HEK293 (cell line): ENCODE measurements around the gene PARD3.
A peak's percentile ranks its signal among the peaks of the same experiment; 100 is the strongest.

Source experiments
- CTCF ChIA-PET: fragments of 350-600 bp; formaldehyde crosslinking; extraction: SDS; loops from one replicate; lab custom pipeline; 2021; ENCODE audit warnings: antibody characterized with exemption; lab: Yijun Ruan, JAX
- POLR2A ChIA-PET: fragments of 300-600 bp; formaldehyde crosslinking; extraction: SDS; loops from one replicate; lab custom pipeline; 2020; ENCODE audit warnings: antibody characterized with exemption, inconsistent platforms; lab: Yijun Ruan, JAX
- H3K27ac ChIP-seq: fragments of 200-500 bp; sonication (Bioruptor generic); 2 replicates; pipeline ENCODE4 v1.5.1; 2014; ENCODE audit warnings: low read depth, low read length, control low read depth, inconsistent platforms; ENCODE audit errors: extremely low read depth
- H3K36me3 ChIP-seq, 2 experiments: fragments of 200-500 bp in 1 of 2; sonication (Bioruptor generic) in 1 of 2; 1 replicate in 1 of 2; 2 replicates in 1 of 2; pipeline ENCODE4 v1.5.1; 2014 to 2017; ENCODE audit warnings: inconsistent platforms in 2 of 2, low read length in 2 of 2; ENCODE audit not compliant: control insufficient read depth in 2 of 2, insufficient read depth in 1 of 2
- H3K4me1 ChIP-seq: fragments of 200-500 bp; sonication (Bioruptor generic); 2 replicates; pipeline ENCODE4 v1.5.1; 2014; ENCODE audit warnings: mild to moderate bottlenecking, low read length, inconsistent platforms; ENCODE audit not compliant: control insufficient read depth, insufficient read depth
- H3K4me3 ChIP-seq: 2 replicates; pipeline ENCODE4 v1.5.1; 2011; ENCODE audit warnings: low read depth, mild to moderate bottlenecking, control low read depth, low read length, moderate library complexity
- H3K9me3 ChIP-seq: fragments of 200-500 bp; sonication (Bioruptor generic); 2 replicates; pipeline ENCODE4 v1.5.1; 2014; ENCODE audit warnings: low read depth, low read length, inconsistent platforms; ENCODE audit not compliant: control insufficient read depth, insufficient read depth
- EGR2 ChIP-seq: fragments of 450-650 bp; formaldehyde crosslinking; IDR thresholded peaks from 2 replicates; pipeline ENCODE4 v1.5.1; 2016; ENCODE audit warnings: low read depth, missing biosample characterization, missing genetic modification characterization
- GLIS1 ChIP-seq: fragments of 450-650 bp; formaldehyde crosslinking; IDR thresholded peaks from 2 replicates; pipeline ENCODE4 v1.5.1; 2016; ENCODE audit warnings: missing biosample characterization, missing genetic modification characterization
- GLIS2 ChIP-seq: fragments of 450-650 bp; formaldehyde crosslinking; IDR thresholded peaks from 2 replicates; pipeline ENCODE4 v1.5.1; 2016; ENCODE audit warnings: missing biosample characterization, missing genetic modification characterization
- KLF1 ChIP-seq: fragments of 450-650 bp; formaldehyde crosslinking; IDR thresholded peaks from 2 replicates; pipeline ENCODE4 v1.5.1; 2016; ENCODE audit warnings: missing biosample characterization, missing genetic modification characterization
- MEIS1 ChIP-seq: sonication (generic); formaldehyde crosslinking; IDR thresholded peaks from 2 replicates; pipeline ENCODE4 v1.8.1; 2022; ENCODE audit warnings: missing genetic modification reagents, mild to moderate bottlenecking, borderline replicate concordance
- REPIN1 ChIP-seq: fragments of 450-650 bp; formaldehyde crosslinking; IDR thresholded peaks from 2 replicates; pipeline ENCODE4 v1.5.1; 2017; ENCODE audit warnings: missing biosample characterization, missing genetic modification characterization, low read depth
- ZBTB7A ChIP-seq: fragments of 450-650 bp; formaldehyde crosslinking; IDR thresholded peaks from 2 replicates; pipeline ENCODE4 v1.5.1; 2016; ENCODE audit warnings: low read depth, missing biosample characterization, missing genetic modification characterization
- ZFHX2 ChIP-seq: fragments of 450-650 bp; formaldehyde crosslinking; conservative IDR thresholded peaks from 2 replicates; pipeline ENCODE4 v1.5.1; 2016; ENCODE audit warnings: missing biosample characterization, missing genetic modification characterization
- ZFP69B ChIP-seq: fragments of 450-650 bp; formaldehyde crosslinking; IDR thresholded peaks from 2 replicates; pipeline ENCODE4 v1.5.1; 2016; ENCODE audit warnings: missing biosample characterization, missing genetic modification characterization
- ZIC2 ChIP-seq: fragments of 450-650 bp; formaldehyde crosslinking; IDR thresholded peaks from 2 replicates; pipeline ENCODE4 v1.5.1; 2016; ENCODE audit warnings: missing biosample characterization, missing genetic modification characterization
- ZNF169 ChIP-seq: fragments of 450-650 bp; formaldehyde crosslinking; IDR thresholded peaks from 2 replicates; pipeline ENCODE4 v1.5.1; 2016; ENCODE audit warnings: missing biosample characterization, missing genetic modification characterization
- ZNF175 ChIP-seq: fragments of 450-650 bp; formaldehyde crosslinking; IDR thresholded peaks from 2 replicates; pipeline ENCODE4 v1.5.1; 2016; ENCODE audit warnings: missing biosample characterization, missing genetic modification characterization
- ZNF214 ChIP-seq: fragments of 450-650 bp; formaldehyde crosslinking; IDR thresholded peaks from 2 replicates; pipeline ENCODE4 v1.5.1; 2017; ENCODE audit warnings: missing biosample characterization, mild to moderate bottlenecking, missing genetic modification characterization, borderline replicate concordance
- ZNF341 ChIP-seq: fragments of 450-650 bp; formaldehyde crosslinking; IDR thresholded peaks from 2 replicates; pipeline ENCODE4; 2016; ENCODE audit warnings: low read depth, missing biosample characterization, missing genetic modification characterization
- ZNF350 ChIP-seq: fragments of 450-650 bp; formaldehyde crosslinking; IDR thresholded peaks from 2 replicates; pipeline ENCODE4 v1.5.0; 2017; ENCODE audit warnings: missing biosample characterization, mild to moderate bottlenecking, missing genetic modification characterization
- ZNF394 ChIP-seq: fragments of 450-650 bp; formaldehyde crosslinking; IDR thresholded peaks from 2 replicates; pipeline ENCODE4 v1.5.1; 2016; ENCODE audit warnings: missing biosample characterization, missing genetic modification characterization, mild to moderate bottlenecking, moderate library complexity, borderline replicate concordance
- ZNF416 ChIP-seq: fragments of 450-650 bp; formaldehyde crosslinking; IDR thresholded peaks from 2 replicates; pipeline ENCODE4 v1.5.1; 2016; ENCODE audit warnings: missing biosample characterization, missing genetic modification characterization
- ZNF585B ChIP-seq: fragments of 450-650 bp; formaldehyde crosslinking; IDR thresholded peaks from 2 replicates; pipeline ENCODE4 v1.5.1; 2016; ENCODE audit warnings: missing biosample characterization, missing genetic modification characterization
- ZNF624 ChIP-seq: fragments of 450-650 bp; formaldehyde crosslinking; IDR thresholded peaks from 2 replicates; pipeline ENCODE4 v1.5.1; 2017; ENCODE audit warnings: missing biosample characterization, missing genetic modification characterization
- ZNF76 ChIP-seq: fragments of 450-650 bp; formaldehyde crosslinking; IDR thresholded peaks from 2 replicates; pipeline ENCODE4; 2016; ENCODE audit warnings: low read depth, missing biosample characterization, missing genetic modification characterization, borderline replicate concordance
- ZNF837 ChIP-seq: fragments of 450-650 bp; formaldehyde crosslinking; IDR thresholded peaks from 2 replicates; pipeline ENCODE4 v1.5.1; 2016; ENCODE audit warnings: missing biosample characterization, missing genetic modification characterization
- TF ChIP-seq, protein P1 (sequence below): fragments of 450-650 bp; formaldehyde crosslinking; IDR thresholded peaks from 2 replicates; pipeline ENCODE4 v1.5.1; 2016; ENCODE audit warnings: missing biosample characterization, missing genetic modification characterization
- TF ChIP-seq, protein P2 (sequence below): fragments of 450-650 bp; formaldehyde crosslinking; IDR thresholded peaks from 2 replicates; pipeline ENCODE4 v1.5.1; 2017; ENCODE audit warnings: missing biosample characterization, missing genetic modification characterization
- TF ChIP-seq, protein P3 (sequence below): fragments of 450-650 bp; formaldehyde crosslinking; IDR thresholded peaks from 2 replicates; pipeline ENCODE4 v1.5.1; 2016; ENCODE audit warnings: missing biosample characterization, missing genetic modification characterization
- TF ChIP-seq, protein P4 (sequence below): fragments of 450-650 bp; formaldehyde crosslinking; conservative IDR thresholded peaks from 2 replicates; pipeline ENCODE4 v1.5.1; 2016; ENCODE audit warnings: low read depth, missing biosample characterization, missing genetic modification characterization

Gene PARD3

DNA sequence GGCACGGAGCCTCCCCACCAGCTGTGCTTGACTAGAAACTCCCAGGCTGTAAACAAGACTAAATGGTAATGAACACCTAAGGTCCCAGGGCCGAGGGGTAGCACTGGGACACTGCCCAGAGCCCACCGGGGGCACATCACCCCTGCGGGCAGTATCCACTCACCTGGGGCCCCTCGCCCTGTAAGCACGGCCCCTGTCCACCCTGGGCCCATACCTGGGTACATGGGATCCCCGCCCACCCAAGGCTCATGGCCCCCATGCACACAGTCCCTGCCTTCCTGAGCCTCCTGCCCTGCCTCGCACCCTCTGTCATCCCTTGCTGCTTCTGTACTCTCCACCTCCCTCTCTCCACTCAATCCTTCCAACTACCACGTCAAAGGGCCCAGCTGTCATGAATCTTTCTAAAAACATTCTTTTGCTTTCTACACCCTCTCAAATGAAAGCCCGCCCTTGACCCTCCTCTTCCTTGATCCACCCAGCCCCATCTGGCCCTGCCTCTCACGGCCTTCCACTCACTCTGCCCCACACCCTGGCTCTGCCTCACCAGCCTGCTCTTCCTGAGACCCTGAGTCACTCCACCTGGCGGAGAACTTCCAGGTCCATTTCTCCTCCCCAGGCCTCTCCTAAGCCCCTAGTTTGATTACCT, 173.1 kb downstream of the PARD3 start:
- no peak overlapping the region for H3K27ac ChIP-seq
- H3K4me1 ChIP-seq, result no peaks in the 10 kb centered on the region
- H3K9me3 ChIP-seq, result no peaks in the 10 kb centered on the region
- H3K4me3 ChIP-seq, result no peak overlapping the region
- POLR2A ChIA-PET, result no interaction called here
- CTCF ChIA-PET, result no interaction called here
- TF ChIP-seq, protein P1, sequence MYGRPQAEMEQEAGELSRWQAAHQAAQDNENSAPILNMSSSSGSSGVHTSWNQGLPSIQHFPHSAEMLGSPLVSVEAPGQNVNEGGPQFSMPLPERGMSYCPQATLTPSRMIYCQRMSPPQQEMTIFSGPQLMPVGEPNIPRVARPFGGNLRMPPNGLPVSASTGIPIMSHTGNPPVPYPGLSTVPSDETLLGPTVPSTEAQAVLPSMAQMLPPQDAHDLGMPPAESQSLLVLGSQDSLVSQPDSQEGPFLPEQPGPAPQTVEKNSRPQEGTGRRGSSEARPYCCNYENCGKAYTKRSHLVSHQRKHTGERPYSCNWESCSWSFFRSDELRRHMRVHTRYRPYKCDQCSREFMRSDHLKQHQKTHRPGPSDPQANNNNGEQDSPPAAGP (tag by site-specific recombination), result peak; percentile 57
- TF ChIP-seq KLF1 (tag by site-specific recombination), result peak; percentile 54
- no peak for TF ChIP-seq ZNF169 (tag by site-specific recombination)
- TF ChIP-seq, protein P2, sequence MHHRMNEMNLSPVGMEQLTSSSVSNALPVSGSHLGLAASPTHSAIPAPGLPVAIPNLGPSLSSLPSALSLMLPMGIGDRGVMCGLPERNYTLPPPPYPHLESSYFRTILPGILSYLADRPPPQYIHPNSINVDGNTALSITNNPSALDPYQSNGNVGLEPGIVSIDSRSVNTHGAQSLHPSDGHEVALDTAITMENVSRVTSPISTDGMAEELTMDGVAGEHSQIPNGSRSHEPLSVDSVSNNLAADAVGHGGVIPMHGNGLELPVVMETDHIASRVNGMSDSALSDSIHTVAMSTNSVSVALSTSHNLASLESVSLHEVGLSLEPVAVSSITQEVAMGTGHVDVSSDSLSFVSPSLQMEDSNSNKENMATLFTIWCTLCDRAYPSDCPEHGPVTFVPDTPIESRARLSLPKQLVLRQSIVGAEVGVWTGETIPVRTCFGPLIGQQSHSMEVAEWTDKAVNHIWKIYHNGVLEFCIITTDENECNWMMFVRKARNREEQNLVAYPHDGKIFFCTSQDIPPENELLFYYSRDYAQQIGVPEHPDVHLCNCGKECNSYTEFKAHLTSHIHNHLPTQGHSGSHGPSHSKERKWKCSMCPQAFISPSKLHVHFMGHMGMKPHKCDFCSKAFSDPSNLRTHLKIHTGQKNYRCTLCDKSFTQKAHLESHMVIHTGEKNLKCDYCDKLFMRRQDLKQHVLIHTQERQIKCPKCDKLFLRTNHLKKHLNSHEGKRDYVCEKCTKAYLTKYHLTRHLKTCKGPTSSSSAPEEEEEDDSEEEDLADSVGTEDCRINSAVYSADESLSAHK, result no peak
- 0 out of 2 replicates have a peak, but pooled peaks have one; percentile 15 for TF ChIP-seq GLIS2 (tag by site-specific recombination)
- no peaks in the 10 kb centered on the region for H3K36me3 ChIP-seq

DNA sequence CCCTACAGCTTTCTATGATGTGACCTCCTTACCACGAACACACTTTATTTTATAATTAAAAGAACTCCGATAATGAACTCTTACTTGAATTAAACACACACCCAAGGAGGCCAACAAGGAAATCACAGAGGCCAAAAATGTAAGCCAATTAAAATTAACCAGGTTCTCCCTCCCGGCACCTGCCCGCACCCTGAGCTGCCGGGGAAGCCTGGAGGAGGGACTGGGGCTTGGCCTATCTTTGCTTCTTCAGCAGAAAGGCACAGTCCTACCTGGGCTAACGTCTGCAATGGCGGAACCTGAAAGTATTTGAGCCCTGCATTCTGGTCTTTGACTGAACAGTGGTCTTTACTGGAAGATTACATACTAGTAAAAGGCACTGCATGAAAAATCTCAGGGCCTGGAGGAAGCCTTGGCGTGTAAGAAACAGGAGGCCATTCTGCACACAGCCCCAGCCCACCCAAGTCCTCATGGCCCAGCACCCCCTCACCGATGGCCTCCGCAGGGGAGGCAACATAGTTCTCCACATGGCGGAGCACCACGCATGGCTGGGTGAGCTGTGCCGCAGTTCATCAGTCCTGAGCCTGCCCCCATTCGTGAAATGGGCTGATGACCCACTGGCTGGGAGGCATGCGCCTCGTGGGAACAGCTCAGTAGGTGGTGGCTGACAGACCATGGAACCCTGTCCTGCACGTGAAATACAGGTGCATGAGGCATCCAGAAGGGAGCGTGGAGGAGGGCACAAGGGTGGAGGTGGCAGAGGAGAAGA, 173.8 kb downstream of the PARD3 start:
- TF ChIP-seq GLIS2 (tag by site-specific recombination) (no peak; the same call in 1 of the 2 replicates), EGR2 (tag by site-specific recombination) (peak; percentile 28; the same call in 1 of the 2 replicates), REPIN1 (tag by site-specific recombination) (no peak), ZNF175 (tag by site-specific recombination) (no peak), ZNF394 (no peak), ZNF837 (tag by site-specific recombination) (no peak), ZNF624 (tag by site-specific recombination) (no peak), MEIS1 (CRISPR knock-in tag) (no peak), ZNF214 (no peak), ZFP69B (no peak), ZNF350 (tag by site-specific recombination) (no peak), ZNF416 (tag by site-specific recombination) (no peak), ZFHX2 (tag by site-specific recombination) (no peak), ZIC2 (tag by site-specific recombination) (0 out of 2 replicates have a peak, but pooled peaks have one; percentile 10), ZNF585B (tag by site-specific recombination) (no peak), GLIS1 (tag by site-specific recombination) (no peak), ZNF76 (tag by site-specific recombination) (no peak), ZBTB7A (tag by site-specific recombination) (no peak), ZNF341 (peak; percentile 18; the same call in 1 of the 2 replicates)
- TF ChIP-seq, protein P3, sequence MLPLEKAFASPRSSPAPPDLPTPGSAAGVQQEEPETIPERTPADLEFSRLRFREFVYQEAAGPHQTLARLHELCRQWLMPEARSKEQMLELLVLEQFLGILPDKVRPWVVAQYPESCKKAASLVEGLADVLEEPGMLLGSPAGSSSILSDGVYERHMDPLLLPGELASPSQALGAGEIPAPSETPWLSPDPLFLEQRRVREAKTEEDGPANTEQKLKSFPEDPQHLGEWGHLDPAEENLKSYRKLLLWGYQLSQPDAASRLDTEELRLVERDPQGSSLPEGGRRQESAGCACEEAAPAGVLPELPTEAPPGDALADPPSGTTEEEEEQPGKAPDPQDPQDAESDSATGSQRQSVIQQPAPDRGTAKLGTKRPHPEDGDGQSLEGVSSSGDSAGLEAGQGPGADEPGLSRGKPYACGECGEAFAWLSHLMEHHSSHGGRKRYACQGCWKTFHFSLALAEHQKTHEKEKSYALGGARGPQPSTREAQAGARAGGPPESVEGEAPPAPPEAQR, result no peak
- TF ChIP-seq, protein P4, sequence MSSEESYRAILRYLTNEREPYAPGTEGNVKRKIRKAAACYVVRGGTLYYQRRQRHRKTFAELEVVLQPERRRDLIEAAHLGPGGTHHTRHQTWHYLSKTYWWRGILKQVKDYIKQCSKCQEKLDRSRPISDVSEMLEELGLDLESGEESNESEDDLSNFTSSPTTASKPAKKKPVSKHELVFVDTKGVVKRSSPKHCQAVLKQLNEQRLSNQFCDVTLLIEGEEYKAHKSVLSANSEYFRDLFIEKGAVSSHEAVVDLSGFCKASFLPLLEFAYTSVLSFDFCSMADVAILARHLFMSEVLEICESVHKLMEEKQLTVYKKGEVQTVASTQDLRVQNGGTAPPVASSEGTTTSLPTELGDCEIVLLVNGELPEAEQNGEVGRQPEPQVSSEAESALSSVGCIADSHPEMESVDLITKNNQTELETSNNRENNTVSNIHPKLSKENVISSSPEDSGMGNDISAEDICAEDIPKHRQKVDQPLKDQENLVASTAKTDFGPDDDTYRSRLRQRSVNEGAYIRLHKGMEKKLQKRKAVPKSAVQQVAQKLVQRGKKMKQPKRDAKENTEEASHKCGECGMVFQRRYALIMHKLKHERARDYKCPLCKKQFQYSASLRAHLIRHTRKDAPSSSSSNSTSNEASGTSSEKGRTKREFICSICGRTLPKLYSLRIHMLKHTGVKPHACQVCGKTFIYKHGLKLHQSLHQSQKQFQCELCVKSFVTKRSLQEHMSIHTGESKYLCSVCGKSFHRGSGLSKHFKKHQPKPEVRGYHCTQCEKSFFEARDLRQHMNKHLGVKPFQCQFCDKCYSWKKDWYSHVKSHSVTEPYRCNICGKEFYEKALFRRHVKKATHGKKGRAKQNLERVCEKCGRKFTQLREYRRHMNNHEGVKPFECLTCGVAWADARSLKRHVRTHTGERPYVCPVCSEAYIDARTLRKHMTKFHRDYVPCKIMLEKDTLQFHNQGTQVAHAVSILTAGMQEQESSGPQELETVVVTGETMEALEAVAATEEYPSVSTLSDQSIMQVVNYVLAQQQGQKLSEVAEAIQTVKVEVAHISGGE, result no peak
- TF ChIP-seq, all 188 proteins: peak for 3
- ChIA-PET POLR2A (no interaction called here), CTCF (interaction anchor here (0.7 kb wide), 1 partner anchor 57 kb away, joined by 3 read pairs; no protein-coding TSS in a partner anchor)
- Histone ChIP-seq H3K4me1 (no peaks in the 10 kb centered on the region), H3K27ac (no peak overlapping the region), H3K36me3 (no peaks in the 10 kb centered on the region), H3K9me3 (no peaks in the 10 kb centered on the region), H3K4me3 (no peak overlapping the region)
